ENCODE results near the gene TRPM3.

GRCh38 chr9:70987986-70988385 is 133.4 kb downstream of the TRPM3 start:
- no peak for TF ChIP-seq POLR2A (IDR thresholded peaks at IDR 0.05; ENCODE audit: low read length)
- no peak for TF ChIP-seq EHMT2 (IDR thresholded peaks at IDR 0.05; ENCODE audit: low read depth)
- no peak for TF ChIP-seq RFX5 (IDR thresholded peaks at IDR 0.05)

All from A549 (cell line).